ENCODE data around the gene FGFRL1. TPM values are rescaled to one million over a fixed set of nuclear protein-coding genes. Genes with fewer than 3 reads are reported as not detected.

The FGFRL1 gene
- total RNA-seq, 4 donors from 2014 or later = 18.1 to 39.6 (median 26.4) TPM

GRCh38 chr4:985123-985830 is 26.1 kb upstream of the FGFRL1 start:
- H3K27ac ChIP-seq = peak overlapping the region in 1 of 4 donors; percentile 46
- TF ChIP-seq EP300 (IDR thresholded peaks at IDR 0.05) (no peak), POLR2A (IDR thresholded peaks at IDR 0.05) (no peak)
- TF ChIP-seq, protein P1, sequence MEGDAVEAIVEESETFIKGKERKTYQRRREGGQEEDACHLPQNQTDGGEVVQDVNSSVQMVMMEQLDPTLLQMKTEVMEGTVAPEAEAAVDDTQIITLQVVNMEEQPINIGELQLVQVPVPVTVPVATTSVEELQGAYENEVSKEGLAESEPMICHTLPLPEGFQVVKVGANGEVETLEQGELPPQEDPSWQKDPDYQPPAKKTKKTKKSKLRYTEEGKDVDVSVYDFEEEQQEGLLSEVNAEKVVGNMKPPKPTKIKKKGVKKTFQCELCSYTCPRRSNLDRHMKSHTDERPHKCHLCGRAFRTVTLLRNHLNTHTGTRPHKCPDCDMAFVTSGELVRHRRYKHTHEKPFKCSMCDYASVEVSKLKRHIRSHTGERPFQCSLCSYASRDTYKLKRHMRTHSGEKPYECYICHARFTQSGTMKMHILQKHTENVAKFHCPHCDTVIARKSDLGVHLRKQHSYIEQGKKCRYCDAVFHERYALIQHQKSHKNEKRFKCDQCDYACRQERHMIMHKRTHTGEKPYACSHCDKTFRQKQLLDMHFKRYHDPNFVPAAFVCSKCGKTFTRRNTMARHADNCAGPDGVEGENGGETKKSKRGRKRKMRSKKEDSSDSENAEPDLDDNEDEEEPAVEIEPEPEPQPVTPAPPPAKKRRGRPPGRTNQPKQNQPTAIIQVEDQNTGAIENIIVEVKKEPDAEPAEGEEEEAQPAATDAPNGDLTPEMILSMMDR (IDR thresholded peaks at IDR 0.05) = no peak
- peaks cover 0 to 38% (median 0%) of the 10 kb centered on the region in 3 donors for H3K36me3 ChIP-seq
- peak in 1 of 2 donors; percentile 38 for DNase-seq (ENCODE audit: low spot score in 2 of 2)
- 42 to 44% methylated on average over 23 of the region's 23 CpGs for WGBS, 2 donors
- H3K27me3 ChIP-seq = no peaks in the 10 kb centered on the region
- H3K4me1 ChIP-seq = peaks cover 0 to 34% (median 15%) of the 10 kb centered on the region in 4 donors
- H3K4me3 ChIP-seq = peak overlapping the region in 3 of 4 donors; percentile 1 to 14 (median 14)
- H3K9me3 ChIP-seq = no peaks in the 10 kb centered on the region

GRCh38 chr4:986428-986878 is 25.0 kb upstream of the FGFRL1 start:
- Histone ChIP-seq H3K4me3 (peak overlapping the region; percentile 59 to 76 (median 69)), H3K4me1 (peaks cover 0 to 34% (median 15%) of the 10 kb centered on the region in 4 donors), H3K27ac (peak overlapping the region in 3 of 4 donors; percentile 79 to 83 (median 80)), H3K27me3 (no peaks in the 10 kb centered on the region), H3K9me3 (no peaks in the 10 kb centered on the region), H3K36me3 (peaks cover 0 to 47% (median 0%) of the 10 kb centered on the region in 3 donors)
- 1% methylated on average over 10 to 14 of the region's 14 CpGs for WGBS, 2 donors
- no peak for DNase-seq (ENCODE audit: low spot score in 2 of 2)
- TF ChIP-seq EP300 (IDR thresholded peaks at IDR 0.05) (no peak), POLR2A (IDR thresholded peaks at IDR 0.05) (no peak)
- TF ChIP-seq, protein P1 (IDR thresholded peaks at IDR 0.05) = no peak

DNA sequence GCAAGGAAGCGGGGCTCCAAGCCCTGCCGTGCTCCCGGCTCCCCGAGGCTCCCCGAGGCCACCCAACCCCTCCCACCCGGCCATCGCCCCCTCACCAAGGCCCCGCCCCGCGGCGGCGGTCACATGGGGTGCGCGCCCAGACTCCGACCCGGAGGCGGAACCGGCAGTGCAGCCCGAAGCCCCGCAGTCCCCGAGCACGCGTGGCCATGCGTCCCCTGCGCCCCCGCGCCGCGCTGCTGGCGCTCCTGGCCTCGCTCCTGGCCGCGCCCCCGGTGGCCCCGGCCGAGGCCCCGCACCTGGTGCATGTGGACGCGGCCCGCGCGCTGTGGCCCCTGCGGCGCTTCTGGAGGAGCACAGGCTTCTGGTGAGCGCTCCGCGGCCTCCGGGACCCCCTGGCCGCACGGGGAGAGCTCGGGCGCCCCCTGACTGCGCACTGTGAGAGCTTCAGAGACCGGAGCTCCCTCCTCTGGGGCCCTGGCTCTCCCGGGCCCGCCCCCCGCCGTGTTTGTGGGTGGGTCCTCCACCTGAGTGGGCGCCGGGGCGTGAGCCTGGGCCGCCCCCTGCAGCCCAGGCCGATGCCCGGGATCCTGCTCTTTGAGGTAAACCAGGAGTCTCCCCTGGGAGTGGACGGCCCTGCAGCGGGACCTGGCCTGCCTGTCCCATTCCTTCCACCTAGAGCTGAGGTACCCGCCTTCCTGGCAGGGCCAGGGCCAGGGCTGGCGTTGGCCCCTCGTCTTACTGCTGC is 24.4 kb upstream of the FGFRL1 start, which contains the start of gene IDUA:
TSS of gene IDUA (plus strand) at position 166 of the 745 bp plus-strand sequence. CDS start at position 207, 41 bp downstream.
- no peaks in the 10 kb centered on the region for H3K27me3 ChIP-seq
- peaks cover 0 to 34% (median 15%) of the 10 kb centered on the region in 4 donors for H3K4me1 ChIP-seq
- H3K27ac ChIP-seq = peak within 1 kb of the TSS; percentile 53 to 83 (median 80)
- TF ChIP-seq, protein P1 (IDR thresholded peaks at IDR 0.05) = peak; percentile 35 to 63 (median 44)
- peak in 1 of 2 donors; percentile 34 for TF ChIP-seq EP300 (IDR thresholded peaks at IDR 0.05)
- no peak for TF ChIP-seq POLR2A (IDR thresholded peaks at IDR 0.05)
- WGBS, 2 donors = 1 to 2% methylated on average over 30 to 31 of the region's 69 CpGs
- no peaks in the 10 kb centered on the region for H3K9me3 ChIP-seq
- DNase-seq (ENCODE audit: low spot score in 2 of 2) = peak; percentile 55 to 64
- H3K4me3 ChIP-seq = peak within 1 kb of the TSS; percentile 59 to 76 (median 69)
- H3K36me3 ChIP-seq = peaks cover 0 to 47% (median 0%) of the 10 kb centered on the region in 3 donors

DNA sequence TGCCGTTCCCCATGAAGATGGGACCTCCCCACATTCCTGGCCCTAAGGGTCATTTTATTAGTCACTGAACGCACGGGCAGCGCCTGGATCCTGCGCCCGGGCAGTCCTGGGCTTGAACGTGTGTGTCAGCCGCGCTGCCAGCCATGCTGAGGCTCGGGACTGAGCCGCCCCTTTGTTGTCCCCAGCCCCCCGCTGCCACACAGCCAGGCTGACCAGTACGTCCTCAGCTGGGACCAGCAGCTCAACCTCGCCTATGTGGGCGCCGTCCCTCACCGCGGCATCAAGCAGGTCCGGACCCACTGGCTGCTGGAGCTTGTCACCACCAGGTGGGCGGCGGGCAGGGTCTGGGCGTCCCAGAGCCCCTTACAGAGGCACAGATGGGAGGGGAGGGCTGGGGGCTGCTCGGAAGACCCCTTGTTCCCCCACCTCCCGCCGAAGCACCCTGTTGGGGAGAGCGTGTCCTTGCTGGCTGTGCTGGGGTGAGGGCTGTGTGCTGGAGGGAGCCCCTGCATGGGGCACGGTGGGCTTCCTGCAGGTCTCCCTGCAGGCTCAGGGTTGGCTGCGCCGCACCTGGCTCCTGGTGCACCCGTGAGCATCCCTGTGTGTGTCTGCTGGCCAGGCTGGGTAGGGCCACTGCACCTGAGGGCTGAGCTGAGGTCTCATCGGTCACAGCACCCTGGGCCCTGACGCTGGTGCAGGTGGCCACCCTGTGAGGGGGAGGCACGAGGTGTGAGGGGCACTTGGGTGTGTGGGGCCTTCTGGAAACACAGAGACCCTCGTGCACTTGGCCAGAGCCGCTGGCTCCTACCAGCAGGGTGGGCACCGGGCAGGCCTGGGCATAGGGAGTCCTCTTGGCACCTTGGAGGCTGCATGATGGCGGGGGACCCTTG is 23.6 kb upstream of the FGFRL1 start:
- no peaks in the 10 kb centered on the region for H3K9me3 ChIP-seq
- H3K4me1 ChIP-seq = peaks cover 0 to 42% (median 15%) of the 10 kb centered on the region in 4 donors
- H3K27me3 ChIP-seq = no peaks in the 10 kb centered on the region
- peaks cover 0 to 45% (median 0%) of the 10 kb centered on the region in 3 donors for H3K36me3 ChIP-seq
- no peak for DNase-seq (ENCODE audit: low spot score in 2 of 2)
- 60 to 71% methylated on average over 29 to 33 of the region's 37 CpGs for WGBS, 2 donors
- H3K4me3 ChIP-seq = peak overlapping the region; percentile 59 to 76 (median 69)
- H3K27ac ChIP-seq = peak overlapping the region in 3 of 4 donors; percentile 18 to 83 (median 80)
- TF ChIP-seq POLR2A (IDR thresholded peaks at IDR 0.05) = no peak
- TF ChIP-seq EP300 (IDR thresholded peaks at IDR 0.05) = no peak
- TF ChIP-seq, protein P1 (IDR thresholded peaks at IDR 0.05) = no peak
